Natural killer cell (primary cell): ENCODE measurements around the gene CNDP2. TPM values are rescaled to one million over a fixed set of nuclear protein-coding genes. Genes with fewer than 3 reads are reported as not detected.

Experiments used
- ATAC-seq, 3 donors: fragments of 150-1000 bp in 2 of 3; fragments of 200-7000 bp in 1 of 3; cut with Tn5 transposase; 1 replicate in 1 of 3; 2 replicates in 2 of 3; pipeline ENCODE4 v1.10.0; 2021; ENCODE audit warnings: mild to moderate bottlenecking in 2 of 3, moderate library complexity in 2 of 3
- DNase-seq, 2 donors: peaks; one replicate each; pipeline versions ENCODE4 v3.0.0 to v3.0.0-alpha.2; 2013 to 2021; ENCODE audit warnings: mixed read lengths in 1 of 2
- H3K27ac ChIP-seq: one replicate; pipeline ENCODE4 v1.5.1; 2013; ENCODE audit warnings: mild to moderate bottlenecking, low read length
- H3K27me3 ChIP-seq: one replicate; pipeline ENCODE4 v1.6.1; 2013; ENCODE audit warnings: low read length; ENCODE audit not compliant: control insufficient read depth, insufficient read depth
- H3K36me3 ChIP-seq: one replicate; pipeline ENCODE4 v1.6.1; 2013; ENCODE audit warnings: low read length; ENCODE audit not compliant: control insufficient read depth, insufficient read depth
- H3K4me1 ChIP-seq: one replicate; pipeline ENCODE4 v1.6.1; 2013; ENCODE audit warnings: low read length; ENCODE audit not compliant: control insufficient read depth, insufficient read depth
- H3K4me3 ChIP-seq: one replicate; pipeline ENCODE4 v1.5.1; 2013; ENCODE audit warnings: low read length
- H3K9me3 ChIP-seq: one replicate; pipeline ENCODE4 v1.6.1; 2013; ENCODE audit warnings: low read length; ENCODE audit not compliant: control insufficient read depth, insufficient read depth
- H3K27ac Mint-ChIP-seq, 2 donors: one replicate each; pipeline ENCODE4 v1.8.0; 2022; ENCODE audit warnings: mild to moderate bottlenecking in 2 of 2, mixed read lengths in 2 of 2, moderate library complexity in 1 of 2
- H3K27me3 Mint-ChIP-seq, 2 donors: one replicate each; pipeline ENCODE4 v1.8.0; 2022; ENCODE audit warnings: low read depth in 2 of 2, mixed read lengths in 2 of 2
- H3K36me3 Mint-ChIP-seq: one replicate; pipeline ENCODE4 v1.8.0; 2022; ENCODE audit warnings: mixed read lengths
- H3K4me1 Mint-ChIP-seq, 2 donors: one replicate each; pipeline ENCODE4 v1.8.0; 2022; ENCODE audit warnings: mixed read lengths in 2 of 2
- H3K4me3 Mint-ChIP-seq: one replicate; pipeline ENCODE4 v1.8.0; 2022; ENCODE audit warnings: mild to moderate bottlenecking, moderate library complexity, mixed read lengths
- H3K9me3 Mint-ChIP-seq, 2 donors: one replicate each; pipeline ENCODE4 v1.8.0; 2022; ENCODE audit warnings: mixed read lengths in 2 of 2
- CTCF ChIP-seq: fragments of 200-600 bp; IDR thresholded peaks from one replicate; pipeline ENCODE4 v1.8.0; 2022; ENCODE audit warnings: antibody characterized with exemption
- WGBS: methylation state at CpG from one replicate; pipeline ENCODE4 v1.1.7; 2013; ENCODE audit warnings: missing lambda C conversion rate; ENCODE audit not compliant: insufficient coverage; 5-methylcytosine and 5-hydroxymethylcytosine counted together
- intact Hi-C: fragments of 100-400 bp; cut with micrococcal nuclease; formaldehyde crosslinking; loops from one replicate; pipeline ENCODE4 v1.14.2; 2022
- total RNA-seq, 4 donors: library from RNA; stranded (reverse); fragments of 120-200 nt in 1 of 4; gene quantifications; one replicate each; pipeline versions ENCODE4 v1.2.3 to v1.2.4, GENCODE V29; 2013 to 2022

The CNDP2 gene
- total RNA-seq, 3 donors from 2014 or later (not counting 1 experiment from before 2014, with no cell fraction given), result 147 to 167 (median 153) TPM

- Mint-ChIP-seq H3K36me3 (no peaks in the 10 kb centered on the region), H3K4me1 (no peaks in the 10 kb centered on the region), H3K27ac (no peak overlapping the region), H3K4me3 (no peak overlapping the region), H3K27me3 (peaks cover 10 to 18% of the 10 kb centered on the region in 2 donors), H3K9me3 (no peaks in the 10 kb centered on the region)
- ATAC-seq, result no peak
- Histone ChIP-seq H3K27me3 (peaks cover 2% of the 10 kb centered on the region), H3K36me3 (no peaks in the 10 kb centered on the region), H3K27ac (no peak overlapping the region), H3K4me1 (no peaks in the 10 kb centered on the region), H3K9me3 (no peaks in the 10 kb centered on the region), H3K4me3 (no peak overlapping the region)
- no peak for TF ChIP-seq CTCF
- 93% methylated on average over 8 of the region's 11 CpGs for WGBS
- DNase-seq, result no peak
- intact Hi-C loops, result no loop called here
These were observed 60.0 kb downstream of the CNDP2 start for GRCh38 chr18:74556126-74556525.

DNA sequence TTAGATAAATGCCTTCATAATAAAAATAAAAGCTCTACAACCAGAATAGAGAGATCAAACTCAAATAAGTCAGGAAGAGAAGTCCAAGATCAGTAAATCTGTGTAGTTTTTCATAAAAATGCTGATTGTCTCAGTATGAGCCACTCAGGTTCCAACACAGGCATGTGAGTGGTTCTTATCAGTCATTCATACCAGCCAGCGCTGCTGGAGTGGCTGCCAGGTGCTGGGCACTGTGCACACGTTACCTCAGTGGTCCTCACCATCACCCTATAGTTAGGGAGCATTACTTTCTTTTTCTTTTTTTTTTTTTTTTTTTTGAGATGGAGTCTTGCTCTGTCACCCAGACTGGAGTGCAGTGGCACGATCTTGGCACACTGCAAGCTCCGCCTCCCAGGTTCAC is 61.9 kb downstream of the CNDP2 start:
- no peak for TF ChIP-seq CTCF
- no peaks in the 10 kb centered on the region for H3K4me1 ChIP-seq
- 92% methylated on average over 2 of the region's 4 CpGs for WGBS
- no peaks in the 10 kb centered on the region for H3K4me1 Mint-ChIP-seq
- ATAC-seq (no peak), DNase-seq (no peak)
- H3K27ac ChIP-seq, result no peak overlapping the region
- H3K36me3 Mint-ChIP-seq, result no peaks in the 10 kb centered on the region
- H3K27ac Mint-ChIP-seq, result no peak overlapping the region
- no peak overlapping the region for H3K4me3 ChIP-seq
- intact Hi-C loops, result no loop called here
- no peaks in the 10 kb centered on the region for H3K36me3 ChIP-seq
- no peaks in the 10 kb centered on the region for H3K27me3 ChIP-seq
- peaks cover 6 to 16% of the 10 kb centered on the region in 2 donors for H3K27me3 Mint-ChIP-seq
- H3K9me3 Mint-ChIP-seq, result no peaks in the 10 kb centered on the region
- no peaks in the 10 kb centered on the region for H3K9me3 ChIP-seq
- no peak overlapping the region for H3K4me3 Mint-ChIP-seq

DNA sequence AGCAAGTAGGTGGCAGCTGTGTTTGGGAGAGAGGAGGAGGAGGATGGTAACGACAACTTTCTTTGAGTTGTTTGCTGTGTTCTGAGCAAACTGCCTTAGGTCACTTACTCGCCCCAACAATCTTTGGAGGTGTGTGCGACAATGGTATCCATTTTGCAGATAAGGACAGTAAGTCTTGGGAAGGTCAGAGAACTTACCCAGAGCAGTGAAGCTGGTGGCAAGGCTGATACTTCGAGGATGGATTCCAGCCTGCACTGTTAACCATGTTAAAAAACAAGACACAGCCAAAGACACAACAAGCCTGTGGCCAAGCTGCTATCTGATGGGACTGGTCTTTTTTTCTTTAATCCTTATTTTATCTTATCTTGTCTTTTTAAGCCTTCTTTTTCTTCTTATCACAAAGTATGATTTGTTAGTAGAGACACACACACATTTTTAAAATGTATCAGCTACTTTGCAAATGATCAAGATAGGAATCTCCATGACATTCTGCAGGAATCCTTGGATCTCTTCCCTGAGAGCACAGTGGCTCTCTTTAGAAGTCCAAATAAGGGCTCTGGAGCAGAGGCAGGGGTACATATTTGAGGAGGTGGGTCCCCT is 66.1 kb downstream of the CNDP2 start:
- Histone ChIP-seq H3K4me1 (no peaks in the 10 kb centered on the region), H3K27me3 (no peaks in the 10 kb centered on the region), H3K9me3 (no peaks in the 10 kb centered on the region), H3K27ac (no peak overlapping the region), H3K4me3 (no peak overlapping the region), H3K36me3 (no peaks in the 10 kb centered on the region)
- WGBS, result 89% methylated on average over 4 of the region's 4 CpGs
- Mint-ChIP-seq H3K4me1 (no peaks in the 10 kb centered on the region), H3K27ac (no peak overlapping the region), H3K36me3 (no peaks in the 10 kb centered on the region), H3K9me3 (no peaks in the 10 kb centered on the region), H3K4me3 (no peak overlapping the region), H3K27me3 (no peaks in the 10 kb centered on the region)
- DNase-seq (no peak), ATAC-seq (no peak)
- no peak for TF ChIP-seq CTCF
- intact Hi-C loops, result no loop called here

GRCh38 chr18:74562775-74563174 is 66.6 kb downstream of the CNDP2 start:
- H3K4me3 Mint-ChIP-seq, result no peak overlapping the region
- H3K27ac Mint-ChIP-seq, result no peak overlapping the region
- Histone ChIP-seq H3K27ac (no peak overlapping the region), H3K4me3 (no peak overlapping the region), H3K36me3 (no peaks in the 10 kb centered on the region), H3K27me3 (no peaks in the 10 kb centered on the region), H3K9me3 (no peaks in the 10 kb centered on the region), H3K4me1 (no peaks in the 10 kb centered on the region)
- H3K36me3 Mint-ChIP-seq, result no peaks in the 10 kb centered on the region
- WGBS, result 78% methylated on average over 4 of the region's 4 CpGs
- TF ChIP-seq CTCF, result no peak
- H3K4me1 Mint-ChIP-seq, result no peaks in the 10 kb centered on the region
- no peak for ATAC-seq
- H3K9me3 Mint-ChIP-seq, result no peaks in the 10 kb centered on the region
- no peak for DNase-seq
- no peaks in the 10 kb centered on the region for H3K27me3 Mint-ChIP-seq
- intact Hi-C loops, result no loop called here
